ENCODE data around the gene DSE. TPM values are rescaled to one million over a fixed set of nuclear protein-coding genes. Genes with fewer than 3 reads are reported as not detected.

Gene DSE
- total RNA-seq, 1 donor from 2014 or later, result 6.8 TPM

DNA sequence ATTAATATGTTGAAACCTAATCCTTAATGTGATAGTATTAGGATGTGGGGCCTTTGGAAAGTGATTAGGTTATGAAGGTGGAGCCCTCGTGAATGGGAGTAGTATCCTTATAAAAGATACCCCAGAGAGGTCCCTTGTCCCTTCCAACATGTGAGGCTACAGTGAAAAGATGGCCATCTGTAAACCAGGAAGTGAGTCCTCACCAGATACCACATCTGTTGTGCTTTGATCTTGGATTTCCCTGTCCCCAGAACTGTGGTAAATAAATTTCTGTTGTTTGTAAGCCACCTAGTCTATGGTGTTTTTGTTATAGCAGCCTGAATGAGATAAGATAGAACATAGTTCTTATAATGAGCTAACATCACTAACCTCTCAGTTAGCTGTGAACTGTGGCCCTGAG, 73.8 kb downstream of the DSE start:
- DNase-seq (ENCODE audit: low read depth in 2 of 2), result no peak

GRCh38 chr6:116445102-116445501, 74.4 kb downstream of the DSE start:
- DNase-seq (ENCODE audit: low read depth in 2 of 2), result no peak

GRCh38 chr6:116446399-116446798, 75.7 kb downstream of the DSE start:
- no peak for DNase-seq (ENCODE audit: low read depth in 2 of 2)

DNA sequence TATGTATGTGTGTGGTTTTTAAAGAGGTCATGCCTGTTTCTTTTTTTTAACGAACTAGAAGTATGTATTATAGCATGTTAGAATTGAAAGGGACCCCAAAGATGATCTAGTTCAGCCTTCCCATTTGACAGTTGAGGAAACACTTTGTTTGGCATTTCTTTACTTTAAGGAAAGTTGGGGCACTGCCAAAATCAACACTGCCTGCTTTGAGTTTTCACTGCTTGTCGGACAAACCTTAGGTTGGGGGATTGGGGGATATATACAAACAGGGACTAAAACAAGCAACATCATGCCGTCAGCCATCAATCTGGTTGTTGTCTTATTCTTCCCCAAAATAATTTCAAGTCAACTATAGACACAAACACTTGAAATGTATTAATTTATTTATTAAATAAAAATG, 76.3 kb downstream of the DSE start:
- peak in 1 of 2 donors; percentile 34 for DNase-seq (ENCODE audit: low read depth in 2 of 2)

DNA sequence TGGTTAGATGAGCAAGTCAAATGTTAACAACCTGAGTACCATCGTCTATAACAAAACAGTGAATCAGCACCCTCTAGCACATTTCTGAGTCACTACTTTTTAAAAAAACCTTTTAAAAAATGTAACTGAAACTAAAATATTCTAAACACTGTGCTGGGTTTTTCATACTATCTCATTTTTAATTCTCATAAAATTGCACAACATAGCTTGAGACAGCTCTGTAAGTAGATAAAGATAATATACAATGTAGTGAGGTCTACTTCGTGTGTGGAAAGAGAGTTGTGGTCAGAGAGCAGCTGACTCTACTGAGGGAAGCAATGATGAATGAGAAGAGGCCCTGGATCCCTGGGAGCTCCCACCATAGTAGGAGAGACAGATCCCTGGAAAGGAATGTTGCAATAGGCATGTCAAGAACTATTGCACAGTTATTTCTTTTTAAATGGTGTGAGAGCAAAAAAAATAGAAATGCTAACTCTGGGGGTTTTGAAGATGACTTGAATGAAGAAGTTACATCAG, 76.8 kb downstream of the DSE start:
- DNase-seq (ENCODE audit: low read depth in 2 of 2), result no peak

- no peak for DNase-seq (ENCODE audit: low read depth in 2 of 2)
Observed at GRCh38 chr6:116449565-116449964, 78.8 kb downstream of the DSE start.

GRCh38 chr6:116450185-116450710, 79.5 kb downstream of the DSE start:
- DNase-seq (ENCODE audit: low read depth in 2 of 2), result no peak

GRCh38 chr6:116450769-116451740, 80.3 kb downstream of the DSE start:
- DNase-seq (ENCODE audit: low read depth in 2 of 2), result no peak

GRCh38 chr6:116451916-116452315, 81.2 kb downstream of the DSE start:
- DNase-seq (ENCODE audit: low read depth in 2 of 2), result no peak

DNA sequence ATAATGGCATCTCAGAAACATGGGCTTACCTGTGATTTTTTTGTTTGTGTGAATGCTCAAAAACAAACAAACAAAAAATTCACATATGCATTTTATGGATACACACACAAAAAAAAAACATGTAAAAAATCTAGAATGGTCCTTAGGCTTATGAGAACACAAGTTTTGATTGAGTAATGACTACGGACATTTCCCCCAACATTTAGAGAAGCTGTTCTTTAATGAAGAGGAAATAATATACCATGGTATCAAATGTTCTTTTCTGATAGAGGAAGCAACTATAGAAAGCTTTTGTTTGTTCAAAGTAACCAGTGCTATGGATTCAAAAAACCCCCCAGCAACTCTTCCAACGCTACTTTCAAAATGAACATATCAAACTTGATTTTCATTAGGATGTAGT, 81.8 kb downstream of the DSE start:
- DNase-seq (ENCODE audit: low read depth in 2 of 2), result no peak

- no peak for DNase-seq (ENCODE audit: low read depth in 2 of 2)
Observed at GRCh38 chr6:116456106-116456505, 85.4 kb downstream of the DSE start.

DNA sequence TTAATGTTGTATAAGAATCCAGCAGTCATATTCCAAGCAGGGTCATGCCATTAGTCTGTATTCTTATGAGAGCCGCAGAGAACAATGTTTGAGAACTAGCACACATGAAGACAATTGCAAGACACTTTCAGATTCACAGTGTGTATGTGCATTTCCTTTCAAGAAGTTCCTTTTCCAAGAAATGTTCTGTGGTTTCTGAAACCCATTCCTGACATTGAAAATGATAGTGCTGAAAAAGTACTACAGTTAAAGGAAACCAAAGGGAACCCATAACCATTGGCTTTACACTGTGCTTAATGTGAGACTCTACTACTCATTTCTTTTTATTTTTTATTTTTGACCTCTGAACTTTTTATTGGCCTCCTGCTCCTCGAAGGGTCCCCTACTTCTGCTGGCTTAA, 86.2 kb downstream of the DSE start:
- DNase-seq (ENCODE audit: low read depth in 2 of 2), result no peak

- no peak for DNase-seq (ENCODE audit: low read depth in 2 of 2)
Observed at GRCh38 chr6:116458264-116458663, 87.5 kb downstream of the DSE start.

DNA sequence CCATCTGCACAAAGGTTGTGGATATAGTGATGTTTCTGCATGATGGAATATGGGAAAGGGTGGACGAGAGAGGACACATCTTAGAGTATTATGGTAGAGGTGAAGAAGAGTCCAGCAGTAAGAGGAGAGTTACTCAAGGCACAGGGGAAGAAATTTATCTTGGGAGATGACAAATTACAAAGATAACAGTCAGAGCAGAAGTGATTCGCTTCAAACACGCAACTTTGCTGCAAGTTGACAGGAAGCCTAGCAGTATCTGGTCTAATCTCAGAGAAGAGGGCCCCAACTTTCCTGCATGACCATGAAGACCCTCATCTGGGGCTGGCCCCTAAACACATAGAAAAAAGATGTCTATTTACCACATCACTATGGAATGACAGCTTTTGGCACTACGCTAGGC, 89.2 kb downstream of the DSE start:
- DNase-seq (ENCODE audit: low read depth in 2 of 2), result no peak

DNA sequence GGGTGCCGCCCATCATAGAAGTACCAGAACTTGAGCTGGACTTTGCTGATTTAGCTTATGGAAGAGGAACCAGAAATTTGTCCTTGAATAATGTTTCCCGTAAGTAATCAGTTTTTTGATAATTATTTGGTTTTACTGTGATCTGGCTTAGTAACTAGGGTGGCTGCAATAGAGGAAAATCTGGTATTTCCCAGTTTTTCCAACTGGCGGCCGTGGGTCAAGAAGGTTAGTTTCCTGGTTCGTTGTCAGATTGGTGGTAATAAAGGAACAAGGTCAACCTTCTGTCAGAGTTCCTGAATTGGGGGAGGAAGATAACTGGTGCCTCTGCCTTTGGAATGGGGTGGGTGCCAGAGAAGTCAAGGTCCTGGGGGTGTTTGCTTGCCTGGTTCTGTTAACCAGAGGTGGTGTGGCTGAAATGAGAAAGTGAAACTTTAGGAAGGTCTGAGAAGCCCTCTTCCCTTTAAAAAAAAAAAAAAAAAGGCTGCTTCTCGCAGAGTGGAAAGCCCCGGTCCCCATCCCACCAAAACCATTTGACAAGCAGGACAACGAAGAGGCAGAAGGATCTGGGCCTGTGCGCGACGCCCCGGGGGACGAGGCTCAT, 90.7 kb downstream of the DSE start, which contains the start of gene CALHM6:
Gene CALHM6 (plus strand): TSS at position 45 of the 601 bp plus-strand sequence. CDS start 555 bp downstream, at position 600.
- DNase-seq (ENCODE audit: low read depth in 2 of 2), result no peak

- peak in 1 of 2 donors; percentile 52 for DNase-seq (ENCODE audit: low read depth in 2 of 2)
Observed at GRCh38 chr6:116461932-116462885, 91.5 kb downstream of the DSE start.

DNA sequence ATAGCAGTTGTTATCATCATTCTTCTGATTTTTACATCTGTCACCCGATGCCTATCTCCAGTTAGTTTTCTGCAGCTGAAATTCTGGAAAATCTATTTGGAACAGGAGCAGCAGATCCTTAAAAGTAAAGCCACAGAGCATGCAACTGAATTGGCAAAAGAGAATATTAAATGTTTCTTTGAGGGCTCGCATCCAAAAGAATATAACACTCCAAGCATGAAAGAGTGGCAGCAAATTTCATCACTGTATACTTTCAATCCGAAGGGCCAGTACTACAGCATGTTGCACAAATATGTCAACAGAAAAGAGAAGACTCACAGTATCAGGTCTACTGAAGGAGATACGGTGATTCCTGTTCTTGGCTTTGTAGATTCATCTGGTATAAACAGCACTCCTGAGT, 92.6 kb downstream of the DSE start:
- no peak for DNase-seq (ENCODE audit: low read depth in 2 of 2)

DNA sequence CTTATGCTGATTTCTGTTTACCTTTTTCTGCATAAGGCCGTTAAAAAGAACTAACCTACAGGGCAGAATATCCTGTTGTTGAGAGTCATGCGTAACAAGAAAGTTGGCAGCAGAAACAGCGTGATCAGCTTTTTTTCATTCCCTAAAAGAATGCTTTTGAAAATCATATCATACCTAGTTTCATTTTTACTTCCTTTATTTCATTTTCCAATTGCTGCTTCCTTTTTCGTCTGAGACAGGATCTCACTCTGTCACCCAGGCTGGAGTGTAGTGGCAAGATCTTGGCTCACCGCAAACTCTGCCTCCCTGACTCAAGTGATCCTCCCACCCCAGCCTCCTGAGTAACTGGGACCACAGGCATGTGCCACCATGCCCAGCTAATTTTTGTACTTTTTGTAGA, 94.5 kb downstream of the DSE start:
- peak; percentile 20 to 57 for DNase-seq (ENCODE audit: low read depth in 2 of 2)

GRCh38 chr6:116467096-116467495, 96.3 kb downstream of the DSE start:
- no peak for DNase-seq (ENCODE audit: low read depth in 2 of 2)

GRCh38 chr6:116467514-116467913, 96.8 kb downstream of the DSE start:
- DNase-seq (ENCODE audit: low read depth in 2 of 2), result no peak

GRCh38 chr6:116468293-116468692, 97.5 kb downstream of the DSE start:
- DNase-seq (ENCODE audit: low read depth in 2 of 2), result no peak
